Osteoblast (primary cell): ENCODE data around the gene PROSER1. TPM values are rescaled to one million over a fixed set of nuclear protein-coding genes. Genes with fewer than 3 reads are reported as not detected.
"Not testable (repeated sequence)": the region's sequence is repeated elsewhere in the genome, so short reads cannot be mapped to it uniquely, and the experiment has no call there.

Experiments
- DNase-seq: peaks from one replicate; pipeline ENCODE4 v3.0.0; 2011; ENCODE audit warnings: low spot score, mixed read lengths; ENCODE audit not compliant: insufficient read length; ENCODE audit errors: missing footprints
- H2AFZ ChIP-seq: 2 replicates; pipeline ENCODE4 v1.6.0; 2011; ENCODE audit warnings: mild to moderate bottlenecking, low read length
- H3K27ac ChIP-seq: 2 replicates; pipeline ENCODE4 v1.5.1; 2011; ENCODE audit warnings: mild to moderate bottlenecking, low read depth, low read length, moderate library complexity
- H3K27me3 ChIP-seq: 2 replicates; pipeline ENCODE4 v1.6.0; 2012; ENCODE audit warnings: mild to moderate bottlenecking, control low read depth, inconsistent platforms, low read length, moderate library complexity; ENCODE audit not compliant: insufficient read depth
- H3K36me3 ChIP-seq: 2 replicates; pipeline ENCODE4 v1.5.1; 2011; ENCODE audit warnings: mild to moderate bottlenecking, low read length, control low read depth, moderate library complexity; ENCODE audit not compliant: insufficient read depth
- H3K4me1 ChIP-seq: 2 replicates; pipeline ENCODE4 v1.5.1; 2011; ENCODE audit warnings: mild to moderate bottlenecking, low read length, control low read depth, moderate library complexity; ENCODE audit not compliant: insufficient read depth
- H3K4me2 ChIP-seq: 2 replicates; pipeline ENCODE4 v1.6.0; 2011; ENCODE audit warnings: mild to moderate bottlenecking, low read length; ENCODE audit not compliant: insufficient read depth
- H3K4me3 ChIP-seq: fragments of 200-600 bp; sonication (generic); 3 replicates; pipeline ENCODE4 v1.5.1; 2012; ENCODE audit warnings: mild to moderate bottlenecking, low read length, inconsistent platforms; ENCODE audit not compliant: insufficient read depth
- H3K79me2 ChIP-seq: 2 replicates; pipeline ENCODE4 v1.6.0; 2012; ENCODE audit warnings: mild to moderate bottlenecking, low read length, control low read depth, inconsistent platforms; ENCODE audit not compliant: insufficient read depth
- H3K9me3 ChIP-seq: 2 replicates; pipeline ENCODE4 v1.5.1; 2011; ENCODE audit warnings: low read depth, low read length, control low read depth
- H4K20me1 ChIP-seq: 2 replicates; pipeline ENCODE4 v1.6.0; 2012; ENCODE audit warnings: mild to moderate bottlenecking, low read length, control low read depth; ENCODE audit not compliant: insufficient read depth
- total RNA-seq: library from RNA; depleted of rRNA; stranded (reverse); fragments of >200 nt; gene quantifications from 2 replicates; pipeline ENCODE4 v1.2.3, GENCODE V29; 2012
- TF ChIP-seq, protein P1 (sequence below): IDR thresholded peaks from 2 replicates; pipeline ENCODE4 v1.5.1; 2011; ENCODE audit warnings: mild to moderate bottlenecking, low read depth, low read length, moderate library complexity; ENCODE audit errors: extremely low read depth

PROSER1 gene
- total RNA-seq, 1 donor = 13.4 TPM

DNA sequence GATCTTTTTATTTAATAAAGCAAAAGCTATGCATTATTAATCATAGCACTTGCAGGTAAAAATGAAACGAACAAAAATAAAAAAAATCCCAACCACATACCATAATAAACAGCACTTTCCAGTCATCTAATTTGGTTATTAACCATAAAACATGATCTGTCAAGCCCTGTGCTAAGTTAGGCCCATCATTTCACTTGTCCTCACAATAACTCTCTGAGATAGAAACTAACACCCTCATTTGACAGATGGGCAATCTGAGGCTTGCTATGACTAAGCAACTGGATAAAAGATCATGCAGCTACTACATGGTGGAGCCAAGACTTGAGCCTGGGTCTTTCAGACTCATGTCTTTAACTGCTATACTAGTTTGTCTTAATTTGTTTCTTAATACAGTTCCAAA lies 21.8 kb downstream of the PROSER1 start:
- H3K4me2 ChIP-seq = no peak overlapping the region
- H3K27ac ChIP-seq = no peak overlapping the region
- H3K9me3 ChIP-seq = no peaks in the 10 kb centered on the region
- TF ChIP-seq, protein P1, sequence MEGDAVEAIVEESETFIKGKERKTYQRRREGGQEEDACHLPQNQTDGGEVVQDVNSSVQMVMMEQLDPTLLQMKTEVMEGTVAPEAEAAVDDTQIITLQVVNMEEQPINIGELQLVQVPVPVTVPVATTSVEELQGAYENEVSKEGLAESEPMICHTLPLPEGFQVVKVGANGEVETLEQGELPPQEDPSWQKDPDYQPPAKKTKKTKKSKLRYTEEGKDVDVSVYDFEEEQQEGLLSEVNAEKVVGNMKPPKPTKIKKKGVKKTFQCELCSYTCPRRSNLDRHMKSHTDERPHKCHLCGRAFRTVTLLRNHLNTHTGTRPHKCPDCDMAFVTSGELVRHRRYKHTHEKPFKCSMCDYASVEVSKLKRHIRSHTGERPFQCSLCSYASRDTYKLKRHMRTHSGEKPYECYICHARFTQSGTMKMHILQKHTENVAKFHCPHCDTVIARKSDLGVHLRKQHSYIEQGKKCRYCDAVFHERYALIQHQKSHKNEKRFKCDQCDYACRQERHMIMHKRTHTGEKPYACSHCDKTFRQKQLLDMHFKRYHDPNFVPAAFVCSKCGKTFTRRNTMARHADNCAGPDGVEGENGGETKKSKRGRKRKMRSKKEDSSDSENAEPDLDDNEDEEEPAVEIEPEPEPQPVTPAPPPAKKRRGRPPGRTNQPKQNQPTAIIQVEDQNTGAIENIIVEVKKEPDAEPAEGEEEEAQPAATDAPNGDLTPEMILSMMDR = no peak
- no peak overlapping the region for H2AFZ ChIP-seq
- no peaks in the 10 kb centered on the region for H3K79me2 ChIP-seq
- no peaks in the 10 kb centered on the region for H4K20me1 ChIP-seq
- no peak for DNase-seq
- peaks cover 44% of the 10 kb centered on the region for H3K36me3 ChIP-seq
- no peaks in the 10 kb centered on the region for H3K4me1 ChIP-seq
- H3K4me3 ChIP-seq = no peak overlapping the region
- no peaks in the 10 kb centered on the region for H3K27me3 ChIP-seq

- Histone ChIP-seq H3K4me1 (no peaks in the 10 kb centered on the region), H3K27me3 (no peaks in the 10 kb centered on the region), H3K27ac (no peak overlapping the region), H3K79me2 (no peaks in the 10 kb centered on the region), H3K9me3 (no peaks in the 10 kb centered on the region), H4K20me1 (no peaks in the 10 kb centered on the region), H3K4me2 (no peak overlapping the region), H3K36me3 (peaks cover 51% of the 10 kb centered on the region), H2AFZ (no peak overlapping the region), H3K4me3 (no peak overlapping the region)
- TF ChIP-seq, protein P1 = no peak
- DNase-seq = no peak
Observed at GRCh38 chr13:39013462-39013861, 24.4 kb downstream of the PROSER1 start.

DNA sequence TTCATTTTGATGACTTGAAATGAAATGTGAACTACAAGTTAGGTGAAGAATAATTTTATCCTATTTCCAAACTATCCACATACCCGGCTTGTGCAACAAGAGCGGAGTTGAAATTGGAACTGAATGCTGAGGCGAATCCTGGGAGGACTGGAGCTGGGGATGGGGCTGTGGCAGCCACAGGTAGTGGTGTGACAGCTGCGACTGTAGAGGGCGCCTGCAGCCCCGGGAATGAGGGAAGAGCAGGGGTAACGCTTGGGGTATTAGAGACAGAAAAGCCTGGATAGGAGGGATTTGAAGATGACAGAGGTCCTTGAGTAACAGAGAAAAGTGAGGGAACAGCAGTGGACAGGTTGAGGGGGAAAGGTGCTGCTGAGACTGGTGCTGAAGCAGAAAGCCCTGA lies 25.3 kb downstream of the PROSER1 start:
- no peaks in the 10 kb centered on the region for H3K9me3 ChIP-seq
- no peaks in the 10 kb centered on the region for H3K4me1 ChIP-seq
- no peak overlapping the region for H3K27ac ChIP-seq
- H4K20me1 ChIP-seq = no peaks in the 10 kb centered on the region
- no peak overlapping the region for H3K4me2 ChIP-seq
- DNase-seq = no peak
- no peak overlapping the region for H2AFZ ChIP-seq
- TF ChIP-seq, protein P1 = no peak
- H3K27me3 ChIP-seq = no peaks in the 10 kb centered on the region
- no peak overlapping the region for H3K4me3 ChIP-seq
- no peaks in the 10 kb centered on the region for H3K79me2 ChIP-seq
- H3K36me3 ChIP-seq = peaks cover 45% of the 10 kb centered on the region

DNA sequence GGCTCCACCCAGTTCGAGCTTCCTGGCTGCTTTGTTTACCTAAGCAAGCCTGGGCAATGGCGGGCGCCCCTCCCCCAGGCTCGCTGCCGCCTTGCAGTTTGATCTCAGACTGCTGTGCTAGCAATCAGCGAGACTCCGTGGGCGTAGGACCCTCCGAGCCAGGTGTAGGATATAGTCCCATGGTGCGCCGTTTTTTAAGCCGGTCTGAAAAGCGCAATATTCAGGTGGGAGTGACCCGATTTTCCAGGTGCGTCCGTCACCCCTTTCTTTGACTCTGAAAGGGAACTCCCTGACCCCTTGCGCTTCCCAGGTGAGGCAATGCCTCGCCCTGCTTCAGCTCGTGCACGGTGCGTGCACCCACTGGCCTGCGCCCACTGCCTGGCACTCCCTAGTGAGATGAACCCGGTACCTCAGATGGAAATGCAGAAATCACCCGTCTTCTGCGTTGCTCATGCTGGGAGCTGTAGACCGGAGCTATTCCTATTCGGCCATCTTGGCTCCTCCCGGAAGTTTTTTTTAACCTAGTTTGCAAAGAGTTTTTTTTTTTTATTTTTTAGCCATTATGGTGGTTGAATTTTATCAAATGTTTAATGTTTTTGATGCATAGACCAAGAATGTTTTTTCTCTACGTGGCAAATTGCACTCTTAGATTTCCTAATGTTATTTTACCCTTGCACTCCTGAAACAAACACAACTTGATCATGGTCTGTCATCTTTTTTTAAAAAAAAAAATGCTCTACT lies 31.3 kb downstream of the PROSER1 start:
- not testable (repeated sequence) for H3K4me1 ChIP-seq

More for the DNA sequence above, 31.3 kb downstream of the PROSER1 start:
- H3K27ac ChIP-seq, H3K9me3 ChIP-seq, H3K4me3 ChIP-seq, H4K20me1 ChIP-seq, H3K4me2 ChIP-seq, H3K79me2 ChIP-seq, H3K27me3 ChIP-seq, H2AFZ ChIP-seq: not testable (repeated sequence)
- peak; percentile 10 for DNase-seq
- H3K36me3 ChIP-seq = peaks cover 16% of the 10 kb centered on the region
